Endodermal cell (in vitro differentiated cells): ENCODE measurements around the gene TECRL. TPM values are rescaled to one million over a fixed set of nuclear protein-coding genes. Genes with fewer than 3 reads are reported as not detected.

ENCODE experiments used
- DNase-seq: peaks from one replicate; pipeline ENCODE4 v3.0.0-alpha.2; 2017
- H3K27ac ChIP-seq: 2 replicates; pipeline ENCODE4 v1.5.1; 2013; ENCODE audit warnings: mild to moderate bottlenecking, low read depth, low read length, moderate library complexity
- H3K27me3 ChIP-seq: 2 replicates; pipeline ENCODE4 v1.6.1; 2013; ENCODE audit warnings: mild to moderate bottlenecking, low read length, moderate library complexity; ENCODE audit not compliant: insufficient read depth, control insufficient read depth, poor library complexity, severe bottlenecking
- H3K36me3 ChIP-seq: 2 replicates; pipeline ENCODE4 v1.7.0; 2013; ENCODE audit warnings: mild to moderate bottlenecking, low read length, moderate library complexity; ENCODE audit not compliant: control insufficient read depth, insufficient read depth
- H3K4me1 ChIP-seq: one replicate; pipeline ENCODE4 v1.7.0; 2013; ENCODE audit warnings: low read length; ENCODE audit not compliant: control insufficient read depth, insufficient read depth
- H3K4me3 ChIP-seq: 2 replicates; pipeline ENCODE4 v1.5.1; 2013; ENCODE audit warnings: mild to moderate bottlenecking, low read length, moderate library complexity
- H3K9ac ChIP-seq: 2 replicates; pipeline ENCODE4 v1.6.1; 2013; ENCODE audit warnings: mild to moderate bottlenecking, low read length, moderate library complexity; ENCODE audit not compliant: poor library complexity, severe bottlenecking; ENCODE audit errors: extremely low read depth
- H3K9me3 ChIP-seq: 2 replicates; pipeline ENCODE4 v1.6.1; 2013; ENCODE audit warnings: mild to moderate bottlenecking, low read length, moderate library complexity; ENCODE audit not compliant: control insufficient read depth
- H3K27ac Mint-ChIP-seq: 2 replicates; pipeline ENCODE4 v1.8.0; 2020; ENCODE audit warnings: mixed read lengths
- H3K27me3 Mint-ChIP-seq: 2 replicates; pipeline ENCODE4 v1.8.0; 2021; ENCODE audit warnings: mild to moderate bottlenecking, mixed read lengths; ENCODE audit not compliant: insufficient read depth
- H3K36me3 Mint-ChIP-seq: 2 replicates; pipeline ENCODE4 v1.8.0; 2020; ENCODE audit warnings: low read depth, mixed read lengths
- H3K4me1 Mint-ChIP-seq: 2 replicates; pipeline ENCODE4 v1.8.0; 2020; ENCODE audit warnings: mixed read lengths
- H3K4me3 Mint-ChIP-seq: 2 replicates; pipeline ENCODE4 v1.8.0; 2020; ENCODE audit warnings: mild to moderate bottlenecking, moderate library complexity, mixed read lengths
- H3K9me3 Mint-ChIP-seq: 2 replicates; pipeline ENCODE4 v1.8.0; 2020; ENCODE audit warnings: mild to moderate bottlenecking, mixed read lengths
- WGBS, 2 experiments: methylation state at CpG; one replicate each; pipeline versions ENCODE4 v1.1.5 to v1.1.7; 2013; ENCODE audit warnings: missing lambda C conversion rate in 2 of 2, mixed read lengths in 1 of 2; ENCODE audit not compliant: insufficient coverage in 1 of 2, insufficient read length in 1 of 2; 5-methylcytosine and 5-hydroxymethylcytosine counted together
- total RNA-seq, 2 donors: library from RNA; stranded (reverse); fragmentation: NEBNext Ultra II Directional in 1 of 2; extraction: Animal tissue kit (Norgen Biotek cat#: 25700) in 1 of 2; gene quantifications; 2 replicates in 1 of 2; 3 replicates in 1 of 2; pipeline ENCODE4 v1.2.1, GENCODE V29; 2021
- TF ChIP-seq, protein P1 (sequence below): fragments of 200-600 bp; sonication (generic); conservative IDR thresholded peaks from 2 replicates; pipeline ENCODE4 v1.5.0; 2021; ENCODE audit warnings: antibody characterized with exemption, mild to moderate bottlenecking

TECRL gene
- total RNA-seq, 2 donors from 2014 or later = not detected

DNA sequence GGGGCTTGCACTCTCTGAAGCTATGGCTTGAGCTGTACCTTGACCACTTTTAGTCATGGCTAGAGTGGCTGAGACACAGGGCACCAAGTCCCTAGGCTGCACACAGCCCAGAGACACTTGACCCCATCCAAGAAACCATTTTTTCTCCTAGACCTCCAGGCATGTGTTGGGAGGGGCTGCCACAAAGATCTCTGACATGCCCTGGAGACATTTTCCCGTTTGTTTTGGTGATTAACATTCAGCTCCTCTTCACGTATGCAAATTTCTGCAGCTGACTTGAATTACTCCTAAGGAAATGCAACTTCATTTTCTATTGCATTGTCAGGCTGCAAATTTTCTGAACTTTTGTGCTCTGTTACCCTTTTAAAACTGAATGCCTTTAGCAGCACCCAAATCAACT is 142.6 kb downstream of the TECRL start:
- Mint-ChIP-seq H3K4me3 (no peak overlapping the region), H3K4me1 (peaks cover 3% of the 10 kb centered on the region), H3K27me3 (no peaks in the 10 kb centered on the region), H3K9me3 (peaks cover 16% of the 10 kb centered on the region), H3K36me3 (no peaks in the 10 kb centered on the region), H3K27ac (no peak overlapping the region)
- no peaks in the 10 kb centered on the region for H3K27me3 ChIP-seq
- H3K27ac ChIP-seq = no peak overlapping the region
- peaks cover 6% of the 10 kb centered on the region for H3K9me3 ChIP-seq
- no peaks in the 10 kb centered on the region for H3K36me3 ChIP-seq
- WGBS, 2 experiments = 79 to 90% methylated on average over 2 of the region's 2 CpGs
- no peak overlapping the region for H3K9ac ChIP-seq
- TF ChIP-seq, protein P1, sequence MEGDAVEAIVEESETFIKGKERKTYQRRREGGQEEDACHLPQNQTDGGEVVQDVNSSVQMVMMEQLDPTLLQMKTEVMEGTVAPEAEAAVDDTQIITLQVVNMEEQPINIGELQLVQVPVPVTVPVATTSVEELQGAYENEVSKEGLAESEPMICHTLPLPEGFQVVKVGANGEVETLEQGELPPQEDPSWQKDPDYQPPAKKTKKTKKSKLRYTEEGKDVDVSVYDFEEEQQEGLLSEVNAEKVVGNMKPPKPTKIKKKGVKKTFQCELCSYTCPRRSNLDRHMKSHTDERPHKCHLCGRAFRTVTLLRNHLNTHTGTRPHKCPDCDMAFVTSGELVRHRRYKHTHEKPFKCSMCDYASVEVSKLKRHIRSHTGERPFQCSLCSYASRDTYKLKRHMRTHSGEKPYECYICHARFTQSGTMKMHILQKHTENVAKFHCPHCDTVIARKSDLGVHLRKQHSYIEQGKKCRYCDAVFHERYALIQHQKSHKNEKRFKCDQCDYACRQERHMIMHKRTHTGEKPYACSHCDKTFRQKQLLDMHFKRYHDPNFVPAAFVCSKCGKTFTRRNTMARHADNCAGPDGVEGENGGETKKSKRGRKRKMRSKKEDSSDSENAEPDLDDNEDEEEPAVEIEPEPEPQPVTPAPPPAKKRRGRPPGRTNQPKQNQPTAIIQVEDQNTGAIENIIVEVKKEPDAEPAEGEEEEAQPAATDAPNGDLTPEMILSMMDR = no peak
- no peak overlapping the region for H3K4me3 ChIP-seq
- DNase-seq = no peak
- H3K4me1 ChIP-seq = no peaks in the 10 kb centered on the region

DNA sequence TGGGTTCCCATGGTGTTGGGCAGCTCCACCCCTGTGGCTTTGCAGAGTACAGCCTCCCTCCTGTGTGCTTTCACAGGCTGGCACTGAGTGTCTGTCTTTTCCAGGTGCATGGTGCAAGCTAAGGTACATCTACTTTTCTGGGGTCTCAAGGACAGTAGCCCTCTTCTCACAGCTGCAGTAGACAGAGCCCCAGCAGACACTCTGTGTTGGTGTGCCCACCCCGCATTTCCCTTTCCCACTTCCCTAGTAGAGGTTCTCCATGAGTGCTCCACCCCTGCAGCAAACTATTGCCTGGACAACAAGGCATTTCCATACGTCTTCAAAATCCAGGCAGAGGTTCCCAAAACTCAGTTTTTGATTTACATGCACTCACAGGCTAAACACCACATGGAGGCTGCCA is 143.0 kb downstream of the TECRL start:
- Mint-ChIP-seq H3K4me3 (no peak overlapping the region), H3K27ac (no peak overlapping the region), H3K27me3 (no peaks in the 10 kb centered on the region), H3K9me3 (peaks cover 16% of the 10 kb centered on the region), H3K4me1 (peaks cover 3% of the 10 kb centered on the region), H3K36me3 (no peaks in the 10 kb centered on the region)
- H3K4me1 ChIP-seq = no peaks in the 10 kb centered on the region
- H3K9ac ChIP-seq = no peak overlapping the region
- WGBS, 2 experiments = 88 to 89% methylated on average over 1 to 2 of the region's 2 CpGs
- no peak for DNase-seq
- H3K36me3 ChIP-seq = no peaks in the 10 kb centered on the region
- H3K27me3 ChIP-seq = no peaks in the 10 kb centered on the region
- H3K9me3 ChIP-seq = peaks cover 6% of the 10 kb centered on the region
- no peak overlapping the region for H3K4me3 ChIP-seq
- TF ChIP-seq, protein P1 = no peak
- no peak overlapping the region for H3K27ac ChIP-seq

DNA sequence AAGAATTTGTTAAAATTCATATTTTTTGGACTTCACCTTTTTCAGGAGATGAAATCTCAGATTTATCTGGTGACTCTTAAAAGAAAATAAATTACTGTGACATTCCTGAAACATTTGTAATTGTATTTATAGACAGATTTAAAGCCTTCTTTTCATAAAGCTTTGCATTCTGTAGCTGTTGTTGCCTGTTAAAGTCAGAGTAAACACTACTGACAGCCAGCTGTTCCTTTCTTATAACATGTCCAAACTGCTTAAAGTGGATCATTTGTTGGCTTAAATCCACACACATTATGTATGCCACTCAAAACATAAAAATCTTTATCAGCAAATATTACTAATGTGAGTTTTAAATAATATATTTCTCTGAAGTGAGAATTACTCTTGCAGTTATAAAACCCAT is 157.5 kb downstream of the TECRL start:
- Mint-ChIP-seq H3K9me3 (peaks cover 10% of the 10 kb centered on the region), H3K27ac (no peak overlapping the region), H3K27me3 (no peaks in the 10 kb centered on the region), H3K4me1 (no peaks in the 10 kb centered on the region), H3K36me3 (no peaks in the 10 kb centered on the region), H3K4me3 (no peak overlapping the region)
- Histone ChIP-seq H3K4me3 (no peak overlapping the region), H3K4me1 (no peaks in the 10 kb centered on the region), H3K27ac (no peak overlapping the region), H3K27me3 (no peaks in the 10 kb centered on the region), H3K9me3 (peaks cover 9% of the 10 kb centered on the region), H3K36me3 (no peaks in the 10 kb centered on the region), H3K9ac (no peak overlapping the region)
- TF ChIP-seq, protein P1 = no peak
- no peak for DNase-seq
